HTR-8/SVneo (cell line): ENCODE results near the gene CEP68.

Experiments
- DNase-seq: peaks from one replicate; pipeline ENCODE4 v3.0.0; 2011; ENCODE audit warnings: low spot score, mixed read lengths; ENCODE audit not compliant: insufficient read length
- FAIRE-seq: peaks from 2 replicates; lab custom pipeline; 2011; peaks lifted over from hg19 to GRCh38; lab: Jason Lieb, UNC

The CEP68 gene

DNA sequence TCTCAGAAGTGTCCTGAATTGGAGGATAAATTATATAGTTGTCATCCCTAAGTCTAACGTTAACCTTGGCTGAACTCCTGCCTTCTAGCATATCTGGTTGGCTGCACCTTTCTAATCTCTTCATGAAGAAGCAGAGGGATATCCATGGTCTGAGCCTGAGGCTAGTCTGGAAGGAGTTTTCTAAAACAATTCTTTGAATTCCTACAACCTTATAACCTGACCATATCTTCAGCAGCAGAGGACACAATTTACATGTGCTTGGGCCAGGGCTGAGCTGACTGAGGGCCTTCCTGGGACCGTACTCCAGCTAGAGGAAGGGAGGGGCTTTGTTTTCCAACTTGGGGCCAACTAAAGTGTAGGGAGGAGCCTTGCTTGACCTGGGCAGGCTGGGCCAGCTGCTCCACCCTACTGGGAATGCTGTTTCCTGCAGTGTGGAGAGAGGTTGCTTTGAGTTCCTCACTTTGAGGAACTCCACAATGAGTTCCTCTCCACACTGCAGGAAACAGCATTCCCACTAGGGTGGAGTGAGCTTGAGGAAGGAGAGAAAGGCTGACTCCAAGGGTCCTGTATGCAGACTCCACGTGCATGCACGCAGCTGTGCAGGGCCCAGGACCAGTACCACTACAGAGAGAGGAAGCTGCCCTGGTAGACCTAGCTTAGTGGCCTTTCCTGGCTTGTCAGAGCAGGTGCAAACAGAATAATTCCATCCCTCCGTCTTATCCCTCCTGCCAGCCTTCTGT, 19.6 kb downstream of the CEP68 start:
- FAIRE-seq (peak; percentile 13), DNase-seq (no peak)

DNA sequence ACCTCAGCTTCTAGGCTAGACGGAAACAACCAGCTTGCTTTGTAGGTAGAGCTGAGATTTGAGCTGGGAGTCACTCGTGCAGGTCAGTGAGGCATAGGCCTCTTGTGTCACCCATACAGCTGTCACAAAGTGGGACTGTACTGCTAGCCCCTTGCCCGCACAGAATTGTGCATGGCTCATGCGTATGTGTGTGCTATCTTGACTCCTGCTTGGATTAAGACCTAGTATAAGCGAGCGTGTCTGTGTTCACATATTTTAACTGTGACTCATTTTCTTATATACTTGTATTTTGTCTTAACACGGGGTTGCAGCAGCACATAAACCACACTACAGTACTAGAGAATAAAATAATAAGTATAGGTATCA, 20.1 kb downstream of the CEP68 start:
- peak; percentile 49 for FAIRE-seq

DNA sequence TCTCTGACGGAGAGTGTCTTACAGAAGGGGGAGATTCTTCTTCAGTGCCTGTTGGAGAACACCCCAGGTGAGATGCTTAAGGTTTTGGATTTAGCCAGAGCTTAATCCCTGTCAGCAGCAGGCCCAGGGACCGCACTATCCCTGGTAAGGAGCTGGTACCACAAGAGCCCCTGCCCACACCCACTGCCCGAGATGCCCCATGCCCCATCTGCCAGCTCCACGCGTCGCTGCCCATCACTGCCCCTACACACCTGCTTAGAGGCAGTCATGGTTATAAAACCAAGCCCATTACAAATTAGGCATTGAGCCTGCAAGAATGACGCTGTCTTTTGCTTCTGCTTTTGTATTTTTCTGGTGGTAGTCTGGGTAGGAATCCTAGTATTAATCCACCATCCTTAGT, 21.7 kb downstream of the CEP68 start:
- FAIRE-seq (no peak), DNase-seq (no peak)

More for the DNA sequence above, 20.1 kb downstream of the CEP68 start:
- peak; percentile 62 for DNase-seq

DNA sequence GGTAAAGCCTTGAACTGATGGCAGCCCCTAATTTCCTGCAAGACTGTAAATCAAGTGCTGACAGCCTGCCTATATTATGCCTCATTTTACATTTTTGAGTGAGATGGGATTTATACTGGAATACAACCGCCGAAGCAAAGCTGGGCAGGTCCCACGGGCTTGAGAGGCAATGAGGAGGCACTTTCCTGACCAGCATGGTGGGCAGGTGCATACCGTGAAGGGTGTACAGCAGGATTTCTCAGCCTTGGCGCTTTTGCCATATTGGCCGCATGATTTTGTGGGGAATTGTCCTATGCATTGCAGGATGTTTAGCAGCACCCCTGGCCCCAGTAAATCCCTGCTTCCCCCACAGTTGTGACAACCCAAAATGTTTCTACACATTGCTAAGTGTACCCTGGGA, 22.8 kb downstream of the CEP68 start:
- DNase-seq (no peak), FAIRE-seq (no peak)

DNA sequence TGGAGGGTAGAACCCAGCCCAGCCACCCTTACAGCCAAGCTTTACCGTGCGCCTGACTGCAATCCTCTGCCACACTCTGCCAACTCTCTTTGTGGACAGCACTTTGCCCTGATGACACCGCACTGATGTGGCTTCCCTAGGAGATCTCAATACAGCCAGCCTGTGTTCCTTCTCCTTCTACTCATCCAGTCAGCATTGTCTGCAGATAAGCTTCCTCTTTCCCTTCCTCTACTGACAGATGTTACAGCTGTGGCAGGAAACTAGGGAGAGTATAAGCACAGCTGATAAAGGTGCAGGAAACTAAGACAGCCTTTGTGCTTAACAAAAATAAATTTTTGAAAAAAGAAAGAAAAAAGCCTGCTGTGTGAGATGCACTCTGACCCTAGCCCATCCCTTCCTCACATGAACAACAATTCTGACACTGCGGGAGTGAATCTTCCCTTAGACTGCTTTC, 25.0 kb downstream of the CEP68 start:
- FAIRE-seq (no peak), DNase-seq (no peak)

DNA sequence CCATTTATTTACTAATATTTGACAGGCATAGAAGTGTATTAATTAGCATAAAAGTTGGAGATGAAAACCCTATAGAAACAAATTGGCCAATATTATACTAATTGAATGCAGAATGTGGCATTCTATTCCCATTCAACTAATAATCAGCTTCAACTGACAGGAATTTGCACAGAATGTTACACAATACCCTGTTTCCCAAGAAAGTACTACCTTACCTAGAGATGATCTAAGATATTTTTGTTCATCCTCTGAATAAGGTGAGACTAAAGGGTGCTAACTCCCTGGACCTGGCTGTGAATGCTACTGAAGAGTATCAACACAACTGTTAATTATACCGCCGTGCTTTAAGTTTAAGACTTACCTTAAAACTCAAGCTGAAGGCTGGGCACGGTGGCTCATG, 28.9 kb downstream of the CEP68 start:
- no peak for FAIRE-seq
- no peak for DNase-seq

DNA sequence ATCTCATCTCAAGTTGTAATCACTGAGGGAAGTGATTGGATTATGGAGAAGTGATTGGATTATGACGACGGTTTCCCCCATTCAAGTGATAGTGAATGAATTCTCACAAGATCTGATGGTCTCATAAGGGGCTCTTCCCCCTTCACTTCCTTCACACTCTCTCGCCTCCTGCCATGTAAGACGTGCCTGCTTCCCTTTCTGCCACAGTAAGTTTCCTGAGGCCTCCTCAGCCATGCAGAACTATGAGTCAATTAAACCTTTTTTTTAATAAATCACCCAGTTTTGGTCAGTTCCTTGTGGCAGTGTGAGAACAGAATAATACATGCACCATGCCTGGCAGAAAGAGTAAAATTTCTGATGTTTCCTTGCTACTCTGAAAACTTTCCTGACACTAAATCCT, 36.6 kb downstream of the CEP68 start:
- DNase-seq (no peak), FAIRE-seq (no peak)

DNA sequence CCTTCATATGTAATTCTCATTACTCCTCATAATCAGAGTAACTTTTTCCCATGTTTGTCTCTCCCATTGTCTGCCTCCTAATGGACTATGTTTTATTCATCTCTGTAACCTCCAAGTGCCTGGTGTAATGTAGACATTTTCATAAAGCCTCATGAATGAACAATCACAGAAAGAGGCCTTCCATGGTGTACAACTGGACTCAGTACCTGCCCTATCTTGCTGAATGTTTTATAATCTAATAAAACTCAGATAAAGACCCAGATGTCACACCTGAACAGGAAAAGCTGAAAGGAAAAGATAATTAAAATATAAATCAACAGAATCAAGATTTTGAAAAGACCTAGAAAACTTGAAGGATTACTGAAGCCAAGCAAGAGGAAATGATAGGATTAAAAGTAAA, 37.0 kb downstream of the CEP68 start:
- DNase-seq (no peak), FAIRE-seq (no peak)

DNA sequence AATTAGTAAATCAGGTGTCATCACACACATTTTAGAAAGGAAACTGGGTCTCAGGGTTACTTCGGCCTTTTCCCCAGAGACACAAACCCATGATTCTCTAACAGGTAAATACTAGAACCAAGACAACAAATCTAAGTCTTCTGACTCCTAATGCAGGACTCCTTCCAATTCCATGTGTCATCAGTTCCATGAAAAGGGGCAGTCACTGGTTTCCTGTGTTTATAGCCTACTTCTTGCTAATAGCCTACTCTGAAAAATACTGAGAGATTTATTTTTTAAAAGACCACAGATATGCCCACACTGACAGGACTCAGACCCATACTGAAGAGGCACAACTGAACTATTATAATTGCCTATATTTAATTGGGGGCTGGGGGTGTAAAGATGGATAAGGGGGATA, 40.7 kb downstream of the CEP68 start:
- DNase-seq (no peak), FAIRE-seq (no peak)

DNA sequence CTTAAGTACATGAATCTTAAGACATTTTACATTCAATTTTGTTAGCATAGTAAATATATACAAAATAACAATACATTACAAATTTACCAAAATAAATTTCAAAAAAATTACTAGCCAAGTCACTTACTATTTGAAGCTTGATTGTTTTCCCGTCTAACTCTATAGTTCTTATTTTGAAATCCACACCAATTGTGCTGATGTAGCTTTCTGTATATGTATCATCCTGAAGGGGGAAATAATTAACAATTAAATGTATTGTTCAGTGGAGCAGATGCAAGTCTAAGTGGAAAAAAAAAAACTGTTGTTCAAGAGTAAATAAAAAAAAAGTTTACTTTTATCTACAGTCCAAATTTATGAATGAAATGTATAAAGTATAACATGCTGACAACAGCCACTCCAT, 41.6 kb downstream of the CEP68 start:
- no peak for DNase-seq
- FAIRE-seq: no peak

DNA sequence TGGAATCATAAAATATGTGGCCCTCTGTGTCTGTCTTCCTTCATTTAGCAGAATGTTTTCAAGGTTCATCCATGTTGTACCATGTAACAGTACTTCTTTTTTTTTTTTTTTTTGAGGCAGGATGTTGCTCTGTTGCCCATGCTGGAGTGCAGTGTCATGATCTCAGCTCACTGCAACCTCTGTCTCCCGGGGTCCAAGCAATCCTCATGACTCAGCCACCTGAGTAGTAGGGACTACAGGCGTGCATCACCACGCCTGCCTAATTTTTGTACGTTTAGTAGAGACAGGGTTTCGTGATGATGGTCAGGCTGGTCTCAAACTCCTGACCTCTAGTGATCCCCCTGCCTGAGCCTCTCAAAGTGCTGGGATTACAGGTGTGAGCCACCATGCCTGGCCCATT, 42.5 kb downstream of the CEP68 start:
- FAIRE-seq (no peak), DNase-seq (no peak)

DNA sequence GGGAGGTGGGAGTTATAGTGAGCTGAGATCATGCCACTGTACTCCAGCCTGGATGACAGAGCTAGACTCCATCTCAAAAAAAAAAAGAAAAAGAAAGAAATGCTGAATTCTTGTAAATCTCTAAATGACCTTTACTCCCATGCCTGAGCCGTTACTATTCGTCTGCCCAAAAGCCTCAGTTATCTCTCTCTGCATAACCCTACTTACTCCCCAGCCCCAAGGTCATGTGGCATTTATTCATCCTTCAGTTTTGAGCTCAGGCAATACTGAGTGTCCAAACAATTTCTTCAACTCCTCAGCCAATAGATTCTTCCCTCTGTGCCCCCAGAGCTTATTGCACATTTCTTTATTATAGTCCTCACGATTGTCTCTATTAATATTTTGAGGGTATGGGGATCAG, 44.9 kb downstream of the CEP68 start:
- no peak for DNase-seq
- FAIRE-seq: no peak

DNA sequence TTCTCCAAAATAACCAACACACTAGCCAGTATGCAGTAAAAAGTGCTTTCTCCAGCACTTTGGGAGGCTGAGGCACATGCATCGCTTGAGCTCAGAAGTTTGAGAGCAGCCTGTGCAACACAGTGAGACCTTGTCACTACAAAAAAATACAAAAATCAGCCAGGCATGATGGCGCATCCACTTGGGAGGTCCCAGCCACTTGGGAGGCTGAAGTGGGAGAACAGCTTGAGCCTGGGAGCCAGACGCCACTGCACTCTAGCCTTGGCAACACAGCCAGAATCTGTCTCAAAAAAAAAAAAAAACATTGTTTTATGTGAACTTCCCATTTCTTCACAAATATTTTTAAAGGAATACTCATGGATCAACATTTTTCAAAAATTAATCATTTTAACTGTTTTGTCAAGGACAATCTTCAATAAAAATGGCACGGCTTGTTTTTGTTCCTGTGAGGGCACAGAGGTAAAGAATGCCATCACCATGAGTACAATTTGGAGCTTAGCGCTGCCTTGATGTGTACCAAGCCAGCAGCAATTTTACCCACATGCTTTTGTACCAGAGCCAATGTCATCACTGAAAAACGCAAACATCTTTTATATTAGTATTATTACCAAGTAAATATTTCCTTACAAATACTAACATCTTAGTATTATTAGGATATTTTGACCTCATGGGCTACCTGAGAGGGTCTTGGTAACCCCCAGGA, 46.9 kb downstream of the CEP68 start:
- DNase-seq (no peak), FAIRE-seq (no peak)

DNA sequence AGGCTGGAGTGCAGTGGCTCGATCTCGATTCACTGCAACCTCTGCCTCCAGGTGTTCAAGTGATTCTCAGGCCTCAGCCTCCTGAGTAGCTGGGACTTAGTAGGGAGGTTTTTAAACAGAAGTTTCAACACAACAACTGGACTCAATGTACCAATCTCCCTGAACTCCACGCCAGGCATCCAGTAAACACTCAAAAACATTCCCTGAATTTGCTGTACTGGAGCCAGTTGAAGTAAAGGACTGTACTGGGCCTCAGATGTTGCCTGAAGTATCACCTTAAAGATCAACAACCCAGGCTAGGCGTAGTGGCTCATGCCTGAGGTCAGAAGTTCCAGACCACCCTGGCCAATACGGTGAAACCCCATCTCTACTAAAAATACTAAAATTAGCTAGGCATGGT, 51.3 kb downstream of the CEP68 start:
- FAIRE-seq: no peak

DNA sequence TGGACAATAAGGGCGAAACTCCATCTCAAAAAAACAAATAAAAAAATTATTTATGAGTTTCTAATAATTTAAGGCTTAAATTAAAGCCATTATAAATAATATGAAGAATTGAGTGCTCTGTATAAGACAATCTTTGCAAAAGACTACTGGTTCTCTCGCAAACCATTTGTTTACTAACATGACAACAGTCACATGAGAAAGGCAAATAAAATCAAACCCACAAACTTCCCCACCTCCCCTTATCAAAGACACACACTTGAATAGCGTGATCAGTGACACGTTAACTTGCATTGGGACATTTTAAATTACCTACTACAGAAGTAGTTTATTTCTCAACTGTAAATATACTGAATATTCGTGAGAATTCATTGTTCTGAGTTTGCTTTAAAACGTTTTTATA, 52.6 kb downstream of the CEP68 start:
- DNase-seq (no peak), FAIRE-seq (no peak)

More for the DNA sequence above, 51.3 kb downstream of the CEP68 start:
- DNase-seq: no peak

DNA sequence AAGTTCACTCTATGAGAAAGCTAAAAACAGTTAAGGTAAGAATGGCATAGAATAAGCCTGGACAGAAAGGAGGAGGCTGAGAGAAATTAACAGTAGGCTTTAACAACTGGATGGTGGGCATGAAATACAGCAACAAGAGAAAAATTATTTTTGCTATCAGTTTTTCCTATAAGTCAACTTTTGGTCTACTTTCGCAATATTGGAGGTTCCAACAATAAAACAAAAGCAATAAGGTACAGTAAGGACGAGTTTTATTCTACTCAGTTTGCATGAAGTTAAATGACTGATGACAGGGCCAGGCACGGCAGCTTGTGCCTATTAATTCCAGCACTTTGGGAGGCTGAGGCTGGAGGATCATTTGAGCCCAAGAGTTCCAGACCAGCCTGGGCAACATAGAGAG, 56.4 kb downstream of the CEP68 start:
- no peak for DNase-seq
- no peak for FAIRE-seq

DNA sequence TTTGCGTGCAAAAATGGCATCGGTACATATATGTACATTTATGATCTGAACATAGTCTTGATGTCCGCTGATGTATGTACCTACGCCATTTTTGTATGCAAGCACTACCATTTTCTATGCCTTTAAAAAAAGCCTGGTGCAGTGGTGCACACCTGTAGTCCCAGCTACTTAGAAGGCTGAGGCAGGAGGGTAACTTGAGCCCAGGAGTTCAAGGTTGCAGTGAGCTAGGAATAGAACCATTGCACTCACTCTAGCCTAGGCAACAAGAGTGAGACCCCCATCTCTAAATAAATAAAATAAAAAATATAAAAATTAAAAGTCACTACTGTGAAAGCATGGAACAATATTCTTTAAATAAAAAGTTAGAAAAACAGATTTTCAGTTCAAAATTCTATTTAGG, 57.0 kb downstream of the CEP68 start:
- DNase-seq: no peak
- FAIRE-seq: no peak

DNA sequence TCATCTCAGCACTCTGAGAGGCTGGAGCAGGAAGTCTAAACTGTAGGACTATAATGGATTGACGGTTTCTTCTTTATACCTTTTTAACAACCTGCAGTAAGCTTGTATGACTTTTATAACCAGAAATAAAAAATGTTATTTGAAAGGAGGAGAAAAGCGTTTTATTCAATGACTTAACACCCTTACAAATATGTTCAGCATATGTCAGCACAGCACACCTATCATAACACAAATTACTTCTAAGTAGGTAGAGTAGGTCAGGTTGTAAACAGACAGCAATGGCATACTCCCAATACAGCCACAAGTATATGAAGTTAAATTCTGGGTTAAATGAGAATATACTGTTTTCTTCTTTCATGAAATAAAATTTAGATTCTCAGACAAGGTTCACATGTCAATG, 57.6 kb downstream of the CEP68 start:
- no peak for DNase-seq
- no peak for FAIRE-seq

DNA sequence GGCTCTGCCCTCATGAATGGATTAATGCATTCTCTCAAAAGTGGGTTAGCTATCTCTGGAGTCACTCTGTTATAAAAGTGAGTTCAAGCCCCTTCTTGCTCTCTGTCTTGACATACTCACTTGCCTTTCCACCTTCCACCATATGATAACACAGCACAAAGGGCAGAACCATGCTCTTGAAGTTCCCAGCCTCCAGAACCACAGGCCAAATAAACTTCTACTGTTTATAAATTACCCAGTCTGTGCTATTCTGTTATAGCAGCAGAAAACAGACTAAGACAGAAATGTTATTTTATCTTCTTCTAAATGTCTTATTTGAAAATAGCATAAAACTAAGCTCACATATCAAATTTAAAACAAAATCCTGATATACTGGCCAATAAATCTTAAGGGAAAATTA, 58.7 kb downstream of the CEP68 start:
- DNase-seq (no peak), FAIRE-seq (no peak)

DNA sequence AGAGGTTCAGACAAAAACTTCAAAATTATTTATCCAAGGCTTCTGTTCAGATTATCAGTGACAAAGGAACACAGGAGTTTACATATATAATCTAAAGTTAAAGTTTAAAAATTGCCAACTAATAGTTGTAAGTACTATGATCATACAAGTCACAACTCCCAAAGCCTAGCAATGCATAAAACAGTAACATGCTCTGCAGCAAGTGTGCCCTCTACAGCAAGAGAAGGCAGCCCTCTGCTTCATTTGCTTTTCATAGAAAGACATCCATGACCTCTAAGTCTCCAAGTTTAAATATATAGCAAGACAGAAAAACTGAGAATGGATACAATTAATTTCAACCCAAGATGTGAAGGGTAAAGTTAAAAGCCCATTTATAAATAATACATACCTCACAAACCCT, 60.4 kb downstream of the CEP68 start:
- FAIRE-seq: no peak
- DNase-seq: no peak

DNA sequence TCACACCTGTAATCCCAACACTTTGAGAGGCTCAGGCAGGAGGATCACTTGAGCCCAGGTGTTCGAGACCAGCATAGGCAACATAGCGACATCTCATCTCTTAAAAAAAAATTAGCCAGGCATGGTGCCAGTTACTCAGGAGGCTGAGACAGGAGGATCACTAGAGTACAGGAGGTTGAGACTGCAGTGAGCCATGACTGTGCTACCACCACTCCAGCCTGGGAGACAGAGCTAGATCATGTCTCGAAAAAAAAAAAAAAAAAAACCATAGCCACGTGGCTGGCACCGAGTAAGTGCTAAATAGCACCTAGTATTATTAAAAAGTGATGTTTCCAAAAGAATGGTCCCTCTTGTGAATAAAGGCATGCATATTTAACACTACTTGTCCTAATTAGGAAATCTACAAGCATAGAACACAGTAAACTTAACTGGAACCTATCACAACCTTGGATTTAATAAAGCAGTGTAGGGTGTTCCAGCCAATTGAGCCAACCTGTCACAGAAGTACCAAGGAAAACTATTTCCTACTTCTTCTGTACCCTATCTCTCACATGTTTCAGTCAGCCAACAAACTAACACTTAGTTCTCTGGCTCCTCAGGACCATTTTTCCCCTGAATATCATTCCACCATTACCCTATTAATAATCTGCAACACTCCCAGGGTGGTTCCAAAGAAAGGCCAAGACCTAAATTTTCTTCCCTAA, 64.9 kb downstream of the CEP68 start:
- DNase-seq (no peak), FAIRE-seq (no peak)
